OCI-LY1 (cell line): ENCODE results near the gene SLC22A4.

Experiments
- CTCF ChIP-seq: fragments of 200-600 bp; sonication (generic), shearing (Covaris generic); IDR thresholded peaks from 2 replicates; pipeline ENCODE4 v1.5.1; 2017; ENCODE audit warnings: mild to moderate bottlenecking, antibody characterized with exemption, low read length, moderate library complexity, mixed read lengths
- EZH2 ChIP-seq: fragments of 200-600 bp; sonication (generic), shearing (Covaris generic); IDR thresholded peaks from 2 replicates; pipeline ENCODE4 v1.8.0; 2017; ENCODE audit warnings: borderline replicate concordance, mixed run types, mild to moderate bottlenecking, antibody characterized with exemption, low read length, moderate library complexity, mixed read lengths

GRCh38 chr5:132363431-132364112, 69.4 kb downstream of the SLC22A4 start:
- TF ChIP-seq EZH2 (no peak), CTCF (no peak)
